Esophagus muscularis mucosa (tissue), 3 donors: ENCODE data around the gene GSN.

Experiments used
- CTCF ChIP-seq, 3 experiments: fragments of 200-600 bp in 2 of 3; fragments of 450-650 bp in 1 of 3; sonication (generic) in 2 of 3; IDR thresholded peaks; one replicate each; pipeline ENCODE4 v1.5.1; 2017 to 2019; ENCODE audit warnings: antibody characterized with exemption in 3 of 3, mild to moderate bottlenecking in 2 of 3, moderate library complexity in 1 of 3
- POLR2A ChIP-seq: fragments of 450-650 bp; IDR thresholded peaks from one replicate; pipeline ENCODE4 v1.6.1; 2017; ENCODE audit warnings: antibody characterized with exemption, moderate library complexity, mild to moderate bottlenecking, low read depth
- POLR2AphosphoS5 ChIP-seq, 2 donors: sonication (generic); formaldehyde crosslinking; IDR thresholded peaks; one replicate each; pipeline ENCODE4 v1.6.1; 2017; ENCODE audit warnings: antibody characterized with exemption in 2 of 2

GRCh38 chr9:121350036-121350435 lies 82.1 kb downstream of the GSN start:
- no peak for TF ChIP-seq POLR2A
- no peak for TF ChIP-seq CTCF (IDR thresholded peaks at IDR 0.05)
- TF ChIP-seq POLR2AphosphoS5 (IDR thresholded peaks at IDR 0.05), result no peak
